GM12874 (cell line): ENCODE measurements around the gene ST6GALNAC3.

Source experiments
- CTCF ChIP-seq: IDR thresholded peaks from 2 replicates; pipeline ENCODE4 v1.5.1; 2011; ENCODE audit warnings: low read depth, mild to moderate bottlenecking, control low read depth, low read length, moderate library complexity; ENCODE audit not compliant: insufficient read depth

The ST6GALNAC3 gene

GRCh38 chr1:76620371-76620770, 545.8 kb downstream of the ST6GALNAC3 start:
- TF ChIP-seq CTCF, result no peak

GRCh38 chr1:76622774-76623528, 548.4 kb downstream of the ST6GALNAC3 start:
- no peak for TF ChIP-seq CTCF

- no peak for TF ChIP-seq CTCF
Observed at GRCh38 chr1:76625886-76626678, 551.5 kb downstream of the ST6GALNAC3 start.

GRCh38 chr1:76627498-76627897, 553.0 kb downstream of the ST6GALNAC3 start:
- TF ChIP-seq CTCF, result no peak

- TF ChIP-seq CTCF, result no peak
Observed at GRCh38 chr1:76627901-76628300, 553.4 kb downstream of the ST6GALNAC3 start.

GRCh38 chr1:76632136-76632535, 557.6 kb downstream of the ST6GALNAC3 start:
- TF ChIP-seq CTCF, result no peak

GRCh38 chr1:76635784-76636183, 561.2 kb downstream of the ST6GALNAC3 start:
- no peak for TF ChIP-seq CTCF
